ENCODE data around the gene GIPC2. TPM values are rescaled to one million over a fixed set of nuclear protein-coding genes. Genes with fewer than 3 reads are reported as not detected.
"Not testable (repeated sequence)": the region's sequence is repeated elsewhere in the genome, so short reads cannot be mapped to it uniquely, and the experiment has no call there.

The GIPC2 gene
- total RNA-seq, 1 donor from 2014 or later, result 1.5 TPM

DNA sequence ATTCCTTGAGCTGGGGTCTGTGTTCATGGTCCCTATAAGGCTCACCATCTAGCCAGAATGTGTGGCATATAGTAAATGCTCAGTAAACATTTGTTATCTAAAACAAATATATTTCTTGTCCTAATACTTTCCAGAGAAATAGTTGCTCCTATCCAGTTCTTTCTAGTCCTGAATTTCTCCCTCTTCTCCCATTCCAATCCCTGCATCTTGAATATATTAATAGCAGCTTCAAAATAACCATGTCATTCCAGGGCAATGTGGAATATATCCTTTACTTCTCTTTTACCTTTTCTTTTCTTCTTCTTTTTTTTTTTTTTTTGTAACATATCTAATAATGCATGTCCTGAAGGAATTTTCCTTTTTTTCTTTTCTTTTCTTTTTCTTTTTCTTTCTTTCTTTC lies 30.6 kb upstream of the GIPC2 start:
- no peak overlapping the region for H3K4me3 ChIP-seq (ENCODE audit: low read depth, low read length)
- TF ChIP-seq, protein P1, sequence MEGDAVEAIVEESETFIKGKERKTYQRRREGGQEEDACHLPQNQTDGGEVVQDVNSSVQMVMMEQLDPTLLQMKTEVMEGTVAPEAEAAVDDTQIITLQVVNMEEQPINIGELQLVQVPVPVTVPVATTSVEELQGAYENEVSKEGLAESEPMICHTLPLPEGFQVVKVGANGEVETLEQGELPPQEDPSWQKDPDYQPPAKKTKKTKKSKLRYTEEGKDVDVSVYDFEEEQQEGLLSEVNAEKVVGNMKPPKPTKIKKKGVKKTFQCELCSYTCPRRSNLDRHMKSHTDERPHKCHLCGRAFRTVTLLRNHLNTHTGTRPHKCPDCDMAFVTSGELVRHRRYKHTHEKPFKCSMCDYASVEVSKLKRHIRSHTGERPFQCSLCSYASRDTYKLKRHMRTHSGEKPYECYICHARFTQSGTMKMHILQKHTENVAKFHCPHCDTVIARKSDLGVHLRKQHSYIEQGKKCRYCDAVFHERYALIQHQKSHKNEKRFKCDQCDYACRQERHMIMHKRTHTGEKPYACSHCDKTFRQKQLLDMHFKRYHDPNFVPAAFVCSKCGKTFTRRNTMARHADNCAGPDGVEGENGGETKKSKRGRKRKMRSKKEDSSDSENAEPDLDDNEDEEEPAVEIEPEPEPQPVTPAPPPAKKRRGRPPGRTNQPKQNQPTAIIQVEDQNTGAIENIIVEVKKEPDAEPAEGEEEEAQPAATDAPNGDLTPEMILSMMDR (conservative IDR thresholded peaks at IDR 0.05; ENCODE audit: low read depth, low read length), result no peak
- DNase-seq (ENCODE audit: low read depth), result no peak

DNA sequence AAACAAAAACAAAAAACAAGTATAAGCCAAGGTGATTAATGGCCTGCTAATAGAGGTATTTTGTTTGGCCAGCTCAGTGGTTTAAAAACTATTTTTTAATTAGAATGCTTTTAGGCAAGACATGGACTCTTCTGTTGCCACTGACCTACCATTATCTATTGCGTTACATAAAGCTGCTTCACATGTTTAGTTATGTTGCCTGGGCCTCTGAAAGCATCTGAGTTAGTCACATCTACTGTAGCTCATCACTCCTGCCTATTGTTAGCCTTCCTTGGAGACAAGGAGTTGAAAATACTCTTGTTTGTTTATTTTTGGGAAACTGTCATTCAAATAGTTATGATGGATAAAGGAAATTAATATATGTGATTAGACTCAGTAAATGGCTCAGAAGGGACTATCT lies 26.7 kb upstream of the GIPC2 start:
- DNase-seq (ENCODE audit: low read depth), result no peak
- TF ChIP-seq, protein P1 (conservative IDR thresholded peaks at IDR 0.05; ENCODE audit: low read depth, low read length), result no peak
- H3K4me3 ChIP-seq (ENCODE audit: low read depth, low read length), result no peak overlapping the region

DNA sequence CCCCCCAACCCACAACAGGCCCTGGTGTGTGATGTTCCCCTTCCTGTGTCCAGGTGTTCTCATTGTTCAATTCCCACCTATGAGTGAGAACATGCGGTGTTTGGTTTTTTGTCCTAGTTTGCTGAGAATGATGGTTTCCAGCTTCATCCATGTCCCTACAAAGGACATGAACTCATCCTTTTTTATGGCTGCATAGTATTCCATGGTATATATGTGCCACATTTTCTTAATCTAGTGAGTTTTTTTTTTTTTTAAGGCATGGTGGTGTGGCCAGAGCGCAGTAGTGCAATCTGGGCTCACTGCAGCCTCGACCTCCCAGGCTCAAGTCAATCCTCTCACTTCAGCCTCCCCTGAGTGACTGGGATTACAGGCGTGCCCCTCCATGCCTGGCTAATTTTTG lies 24.6 kb upstream of the GIPC2 start:
- not testable (repeated sequence) for DNase-seq (ENCODE audit: low read depth); H3K4me3 ChIP-seq (ENCODE audit: low read depth, low read length)

DNA sequence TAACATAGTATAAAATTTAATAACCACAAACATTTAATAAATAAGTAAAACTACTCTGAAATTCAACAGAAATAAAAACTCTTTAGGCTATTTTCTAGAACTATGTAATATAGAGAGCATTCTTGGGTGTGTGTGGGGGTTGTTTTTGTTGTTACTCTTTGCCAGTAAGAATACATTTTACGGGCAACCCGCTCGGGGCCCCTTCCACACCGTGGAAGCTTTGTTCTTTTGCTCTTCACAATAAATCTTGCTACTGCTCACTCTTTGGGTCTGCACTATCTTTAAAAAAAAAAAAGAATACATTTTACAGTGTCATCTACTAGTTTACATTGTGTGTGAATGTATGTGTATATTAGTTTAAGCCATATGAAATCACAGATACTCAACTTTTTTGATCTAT lies 16.0 kb upstream of the GIPC2 start:
- TF ChIP-seq, protein P1 (conservative IDR thresholded peaks at IDR 0.05; ENCODE audit: low read depth, low read length), result no peak
- no peak for DNase-seq (ENCODE audit: low read depth)
- no peak overlapping the region for H3K4me3 ChIP-seq (ENCODE audit: low read depth, low read length)

DNA sequence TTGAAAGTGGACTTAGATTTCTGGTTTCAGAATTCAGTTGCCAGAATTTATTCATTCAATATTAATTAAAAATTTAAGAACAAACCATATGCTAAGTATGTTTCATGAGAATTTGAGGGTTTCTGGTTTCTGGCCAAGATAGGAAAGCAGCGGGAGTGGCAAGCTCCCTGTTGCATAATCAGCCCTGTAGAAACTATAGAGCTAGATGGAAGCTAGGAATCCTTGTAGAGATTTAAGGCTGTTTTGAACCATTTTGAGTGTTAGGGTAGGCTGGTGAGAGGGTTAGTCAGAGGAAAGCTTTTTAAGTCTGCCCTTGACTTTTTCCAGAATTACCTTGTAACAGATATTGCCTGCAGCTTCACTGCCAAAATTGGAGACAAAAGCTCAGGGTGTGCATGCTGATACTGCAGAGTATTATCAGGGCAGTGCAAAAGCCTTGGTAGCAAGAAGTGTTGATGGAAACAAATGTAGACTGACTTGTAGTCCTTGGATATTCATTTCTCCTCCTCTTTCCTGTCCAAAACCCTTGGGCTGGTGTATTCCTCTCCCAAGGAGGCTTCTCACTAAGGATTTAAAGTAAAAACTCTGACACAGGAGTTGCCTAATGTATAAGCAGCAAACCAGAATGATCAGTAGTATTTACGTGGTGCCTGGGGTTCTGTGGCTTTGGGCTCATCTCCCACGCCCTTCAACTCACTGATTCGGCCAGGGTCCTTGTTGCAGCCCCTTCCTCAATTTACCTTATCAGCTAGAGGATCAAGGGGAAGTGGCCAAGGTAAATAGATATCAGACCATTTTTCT lies 12.6 kb upstream of the GIPC2 start:
- no peak for DNase-seq (ENCODE audit: low read depth)
- no peak overlapping the region for H3K4me3 ChIP-seq (ENCODE audit: low read depth, low read length)
- TF ChIP-seq, protein P1 (conservative IDR thresholded peaks at IDR 0.05; ENCODE audit: low read depth, low read length), result no peak

GRCh38 chr1:78033797-78034172 lies 12.0 kb upstream of the GIPC2 start:
- TF ChIP-seq, protein P1 (conservative IDR thresholded peaks at IDR 0.05; ENCODE audit: low read depth, low read length), result no peak
- H3K4me3 ChIP-seq (ENCODE audit: low read depth, low read length), result no peak overlapping the region
- no peak for DNase-seq (ENCODE audit: low read depth)

DNA sequence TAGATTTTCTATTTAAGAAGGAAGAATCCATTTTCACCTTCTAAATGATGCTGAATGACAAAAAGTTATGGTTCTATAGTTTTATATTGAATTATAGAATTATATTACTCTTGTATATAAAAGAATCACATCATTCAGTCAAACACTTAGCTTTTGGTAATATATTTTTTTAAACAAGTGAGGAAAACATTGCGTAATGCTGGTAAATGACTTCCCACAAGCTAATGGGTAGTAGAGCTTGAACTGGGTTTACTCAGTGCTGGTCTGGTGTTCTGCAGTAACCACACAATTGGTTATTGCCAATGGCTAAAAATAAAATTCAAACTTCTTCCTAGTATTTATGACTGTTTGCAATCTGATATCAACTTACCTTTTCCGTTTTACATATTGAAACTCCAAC lies 10.6 kb upstream of the GIPC2 start:
- DNase-seq (ENCODE audit: low read depth), result peak; percentile 58

More for the DNA sequence above, 10.6 kb upstream of the GIPC2 start:
- TF ChIP-seq, protein P1 (conservative IDR thresholded peaks at IDR 0.05; ENCODE audit: low read depth, low read length), result no peak
- H3K4me3 ChIP-seq (ENCODE audit: low read depth, low read length), result no peak overlapping the region

All from epithelial cell of proximal tubule (primary cell).